HFFc6 (cell line): ENCODE results near the gene PSKH1. TPM values are rescaled to one million over a fixed set of nuclear protein-coding genes. Genes with fewer than 3 reads are reported as not detected.
A peak's percentile ranks its signal among the peaks of the same experiment; 100 is the strongest.
"Not testable (repeated sequence)": the region's sequence is repeated elsewhere in the genome, so short reads cannot be mapped to it uniquely, and the experiment has no call there.

Experiments used
- DNase-seq: peaks from one replicate; pipeline ENCODE4 v3.0.0-alpha.2; 2018
- H3K27ac Mint-ChIP-seq: 2 replicates; pipeline ENCODE4 v1.8.0; 2020; ENCODE audit warnings: mild to moderate bottlenecking, mixed read lengths
- H3K27me3 Mint-ChIP-seq: 2 replicates; pipeline ENCODE4 v1.8.0; 2021; ENCODE audit warnings: mild to moderate bottlenecking, moderate library complexity, mixed read lengths; ENCODE audit not compliant: insufficient read depth
- H3K36me3 Mint-ChIP-seq: 2 replicates; pipeline ENCODE4 v1.8.0; 2021; ENCODE audit warnings: low read depth, mixed read lengths
- H3K4me1 Mint-ChIP-seq: 2 replicates; pipeline ENCODE4 v1.8.0; 2020; ENCODE audit warnings: low read depth, mixed read lengths
- H3K4me3 Mint-ChIP-seq: 2 replicates; pipeline ENCODE4 v1.8.0; 2020; ENCODE audit warnings: mild to moderate bottlenecking, moderate library complexity, mixed read lengths
- H3K9me3 Mint-ChIP-seq: 2 replicates; pipeline ENCODE4 v1.8.0; 2020; ENCODE audit warnings: mild to moderate bottlenecking, mixed read lengths
- total RNA-seq, 6 experiments: library from RNA; stranded (reverse); fragmentation: NEBNext Ultra II Directional; extraction: Animal tissue kit (Norgen Biotek cat#: 25700); gene quantifications; 2 replicates in 1 of 6; 3 replicates in 5 of 6; pipeline ENCODE4 v1.2.3, GENCODE V29; 2021
- TF ChIP-seq, protein P1 (sequence below): fragments of 200-600 bp; sonication (generic); IDR thresholded peaks from 2 replicates; pipeline ENCODE4 v1.5.0; 2021; ENCODE audit warnings: antibody characterized with exemption, mild to moderate bottlenecking

The PSKH1 gene
- total RNA-seq, 6 experiments from 2014 or later = 25.2 to 34.1 (median 29.3) TPM

DNA sequence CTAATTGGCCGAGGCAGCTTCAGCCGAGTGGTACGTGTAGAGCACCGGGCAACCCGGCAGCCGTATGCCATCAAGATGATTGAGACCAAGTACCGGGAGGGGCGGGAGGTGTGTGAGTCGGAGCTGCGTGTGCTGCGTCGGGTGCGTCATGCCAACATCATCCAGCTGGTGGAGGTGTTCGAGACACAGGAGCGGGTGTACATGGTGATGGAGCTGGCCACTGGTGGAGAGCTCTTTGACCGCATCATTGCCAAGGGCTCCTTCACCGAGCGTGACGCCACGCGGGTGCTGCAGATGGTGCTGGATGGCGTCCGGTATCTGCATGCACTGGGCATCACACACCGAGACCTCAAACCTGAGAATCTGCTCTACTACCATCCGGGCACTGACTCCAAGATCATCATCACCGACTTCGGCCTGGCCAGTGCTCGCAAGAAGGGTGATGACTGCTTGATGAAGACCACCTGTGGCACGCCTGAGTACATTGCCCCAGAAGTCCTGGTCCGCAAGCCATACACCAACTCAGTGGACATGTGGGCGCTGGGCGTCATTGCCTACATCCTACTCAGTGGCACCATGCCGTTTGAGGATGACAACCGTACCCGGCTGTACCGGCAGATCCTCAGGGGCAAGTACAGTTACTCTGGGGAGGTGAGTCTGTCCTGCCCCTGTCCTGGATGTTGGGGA, 16.1 kb downstream of the PSKH1 start:
- no peaks in the 10 kb centered on the region for H3K9me3 Mint-ChIP-seq
- no peaks in the 10 kb centered on the region; the same call in 1 of the 2 replicates for H3K36me3 Mint-ChIP-seq
- no peak for DNase-seq
- TF ChIP-seq, protein P1, sequence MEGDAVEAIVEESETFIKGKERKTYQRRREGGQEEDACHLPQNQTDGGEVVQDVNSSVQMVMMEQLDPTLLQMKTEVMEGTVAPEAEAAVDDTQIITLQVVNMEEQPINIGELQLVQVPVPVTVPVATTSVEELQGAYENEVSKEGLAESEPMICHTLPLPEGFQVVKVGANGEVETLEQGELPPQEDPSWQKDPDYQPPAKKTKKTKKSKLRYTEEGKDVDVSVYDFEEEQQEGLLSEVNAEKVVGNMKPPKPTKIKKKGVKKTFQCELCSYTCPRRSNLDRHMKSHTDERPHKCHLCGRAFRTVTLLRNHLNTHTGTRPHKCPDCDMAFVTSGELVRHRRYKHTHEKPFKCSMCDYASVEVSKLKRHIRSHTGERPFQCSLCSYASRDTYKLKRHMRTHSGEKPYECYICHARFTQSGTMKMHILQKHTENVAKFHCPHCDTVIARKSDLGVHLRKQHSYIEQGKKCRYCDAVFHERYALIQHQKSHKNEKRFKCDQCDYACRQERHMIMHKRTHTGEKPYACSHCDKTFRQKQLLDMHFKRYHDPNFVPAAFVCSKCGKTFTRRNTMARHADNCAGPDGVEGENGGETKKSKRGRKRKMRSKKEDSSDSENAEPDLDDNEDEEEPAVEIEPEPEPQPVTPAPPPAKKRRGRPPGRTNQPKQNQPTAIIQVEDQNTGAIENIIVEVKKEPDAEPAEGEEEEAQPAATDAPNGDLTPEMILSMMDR = no peak
- H3K27me3 Mint-ChIP-seq = no peaks in the 10 kb centered on the region; the same call in 1 of the 2 replicates
- H3K4me3 Mint-ChIP-seq = no peak overlapping the region
- H3K27ac Mint-ChIP-seq = no peak overlapping the region
- H3K4me1 Mint-ChIP-seq = no peaks in the 10 kb centered on the region

DNA sequence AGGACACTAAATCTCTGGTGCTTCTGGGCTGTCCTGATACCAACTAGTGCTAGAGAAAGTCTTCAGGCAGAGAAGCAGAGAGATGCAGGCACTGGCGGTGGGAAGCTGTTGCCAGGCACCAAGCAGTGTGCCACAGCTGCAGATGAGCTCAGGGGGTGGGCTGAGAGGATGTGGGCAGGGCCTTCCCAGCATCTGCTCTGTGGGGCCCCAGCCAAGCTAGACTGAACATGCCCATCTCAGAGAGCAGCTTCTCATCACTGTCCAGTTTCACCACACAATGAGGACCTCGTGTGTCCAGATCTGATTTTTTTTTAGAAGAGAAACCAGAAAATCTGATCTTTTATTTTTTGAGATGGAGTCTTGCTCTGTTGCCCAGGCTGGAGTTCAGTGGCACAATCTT, 17.1 kb downstream of the PSKH1 start:
- no peaks in the 10 kb centered on the region; the same call in 1 of the 2 replicates for H3K27me3 Mint-ChIP-seq
- H3K4me1 Mint-ChIP-seq = peaks cover 6% of the 10 kb centered on the region
- no peak overlapping the region for H3K27ac Mint-ChIP-seq
- no peaks in the 10 kb centered on the region for H3K9me3 Mint-ChIP-seq
- no peak for DNase-seq
- TF ChIP-seq, protein P1 = no peak
- H3K4me3 Mint-ChIP-seq = no peak overlapping the region
- H3K36me3 Mint-ChIP-seq = peaks cover 5% of the 10 kb centered on the region

DNA sequence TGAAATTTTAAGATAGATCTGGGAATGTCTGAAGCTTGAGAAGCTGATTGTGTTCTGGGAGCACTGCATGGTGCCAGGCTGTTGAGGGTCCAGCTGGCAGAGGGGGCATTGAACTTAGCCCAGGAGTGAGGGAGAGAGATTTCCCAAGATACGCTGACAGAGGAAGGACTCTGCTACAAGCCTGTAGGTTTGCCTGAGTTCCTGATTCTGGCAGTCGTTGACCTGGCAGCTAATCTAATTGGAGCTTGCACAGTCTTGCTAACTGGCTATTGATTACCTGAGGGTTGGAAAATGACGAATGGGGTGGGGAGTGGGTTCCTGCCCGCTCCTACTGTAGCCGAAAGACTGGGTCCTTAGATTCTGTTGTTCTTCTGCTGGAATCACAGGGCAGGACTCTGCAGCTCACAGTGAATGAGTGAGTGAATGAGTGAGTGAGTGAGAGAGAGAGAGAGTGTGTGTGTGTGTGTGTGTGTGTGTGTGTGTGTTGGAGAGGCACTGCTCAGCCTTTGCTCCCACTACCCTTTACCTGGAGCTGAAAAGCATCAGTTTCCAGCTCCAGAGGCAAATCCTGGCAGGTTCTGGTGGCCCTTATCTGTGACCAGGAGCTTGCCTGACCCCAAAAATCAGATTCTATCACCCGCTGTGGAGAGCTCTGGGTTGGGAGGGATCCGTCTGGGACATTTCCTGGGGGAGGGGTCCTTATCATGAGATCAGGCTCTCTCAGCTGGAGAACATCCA, 21.9 kb downstream of the PSKH1 start:
- peak overlapping the region; percentile 61; the same call in 1 of the 2 replicates for H3K27ac Mint-ChIP-seq
- TF ChIP-seq, protein P1 = no peak
- peaks cover 3% of the 10 kb centered on the region for H3K27me3 Mint-ChIP-seq
- no peak for DNase-seq
- H3K9me3 Mint-ChIP-seq = no peaks in the 10 kb centered on the region
- H3K4me1 Mint-ChIP-seq = peaks cover 54% of the 10 kb centered on the region
- H3K36me3 Mint-ChIP-seq = peaks cover 5% of the 10 kb centered on the region; the same call in 1 of the 2 replicates
- H3K4me3 Mint-ChIP-seq = no peak overlapping the region

DNA sequence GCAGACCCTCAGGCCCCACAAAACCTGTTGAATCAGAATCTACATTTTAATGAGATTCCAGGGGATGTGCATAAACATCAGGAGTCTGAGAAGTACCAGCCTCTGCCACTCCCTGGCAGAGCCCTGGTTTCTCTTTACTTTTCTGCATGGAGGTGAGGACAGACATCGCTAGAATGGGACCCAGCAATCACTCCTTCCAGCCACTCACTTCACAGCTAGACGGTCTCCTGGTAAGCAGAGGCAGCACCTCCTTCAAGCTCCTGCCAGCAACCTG, 22.4 kb downstream of the PSKH1 start:
- not testable (repeated sequence) for H3K36me3 Mint-ChIP-seq

DNA sequence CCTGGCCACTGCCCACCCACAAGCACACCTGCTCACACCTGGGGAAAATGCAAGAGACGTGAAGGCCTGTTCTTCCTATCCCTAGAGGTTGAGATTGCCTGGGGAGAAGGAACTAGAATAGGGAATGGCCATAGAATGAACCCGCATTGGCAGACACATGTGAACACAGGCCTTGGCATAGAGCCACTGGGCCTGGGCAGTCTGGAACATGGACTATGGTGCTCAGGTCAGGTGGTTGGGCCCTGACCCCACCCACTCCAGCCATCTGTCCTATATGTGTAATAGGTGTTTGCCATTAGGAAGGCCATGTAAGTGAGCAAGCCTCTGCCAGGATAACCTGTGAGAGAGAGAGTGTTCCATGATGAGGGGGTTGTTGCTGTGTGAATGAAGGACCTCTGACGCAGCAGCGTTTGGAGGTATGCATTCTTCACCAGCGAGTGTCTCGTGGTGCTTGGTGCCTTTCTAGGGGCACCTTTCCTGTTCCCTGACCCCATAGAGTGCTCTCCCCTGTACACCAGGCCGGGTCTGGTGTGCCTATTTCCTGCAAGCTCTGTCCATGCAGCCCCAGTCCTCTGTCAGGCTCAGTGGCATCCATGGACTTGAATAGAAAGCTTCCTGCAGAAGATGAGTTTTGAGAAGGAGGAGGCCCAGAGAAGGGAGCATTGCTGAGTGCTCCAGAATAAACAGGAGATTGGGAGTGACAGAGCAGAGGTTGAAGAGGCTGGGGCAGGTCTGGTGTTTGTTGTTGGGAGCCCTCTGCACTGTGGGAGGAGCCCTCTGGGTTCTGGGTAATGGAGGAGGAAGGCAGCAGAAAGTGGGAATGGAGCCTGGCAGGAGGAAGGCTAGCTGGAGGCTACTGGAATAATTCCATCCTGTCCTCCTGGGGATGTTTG, 23.0 kb downstream of the PSKH1 start:
- H3K9me3 Mint-ChIP-seq = no peaks in the 10 kb centered on the region
- H3K36me3 Mint-ChIP-seq = peaks cover 5% of the 10 kb centered on the region; the same call in 1 of the 2 replicates
- TF ChIP-seq, protein P1 = no peak
- peaks cover 3% of the 10 kb centered on the region for H3K27me3 Mint-ChIP-seq
- DNase-seq = no peak
- H3K4me3 Mint-ChIP-seq = peak overlapping the region; percentile 9; the same call in 1 of the 2 replicates
- H3K27ac Mint-ChIP-seq = peak overlapping the region; percentile 81
- H3K4me1 Mint-ChIP-seq = peaks cover 55% of the 10 kb centered on the region

More for the DNA sequence above, 22.4 kb downstream of the PSKH1 start:
- H3K4me1 Mint-ChIP-seq = peaks cover 55% of the 10 kb centered on the region
- not testable (repeated sequence) for H3K27ac Mint-ChIP-seq, H3K4me3 Mint-ChIP-seq, H3K27me3 Mint-ChIP-seq, H3K9me3 Mint-ChIP-seq, DNase-seq
